Neural cell (in vitro differentiated cells): Measurements from ENCODE around the gene POLE3.

Experiments used
- EP300 ChIP-seq: fragments of 450-650 bp; conservative IDR thresholded peaks from 2 replicates; pipeline ENCODE4 v1.6.1; 2014; ENCODE audit warnings: antibody characterized with exemption, mild to moderate bottlenecking, moderate library complexity; ENCODE audit not compliant: poor library complexity, severe bottlenecking
- EZH2 ChIP-seq: fragments of 200-600, 300-800 bp; shearing (Covaris generic), sonication (generic); IDR thresholded peaks from 2 replicates; pipeline ENCODE4 v1.6.1; 2014; ENCODE audit warnings: antibody characterized with exemption, low read length, borderline replicate concordance, mild to moderate bottlenecking; ENCODE audit not compliant: insufficient read depth, poor library complexity, severe bottlenecking
- MXI1 ChIP-seq: fragments of 450-650 bp; conservative IDR thresholded peaks from 2 replicates; pipeline ENCODE4 v1.6.1; 2014; ENCODE audit warnings: antibody characterized with exemption, mild to moderate bottlenecking; ENCODE audit not compliant: poor library complexity, severe bottlenecking
- POLR2AphosphoS5 ChIP-seq: IDR thresholded peaks from 2 replicates; pipeline ENCODE4 v1.6.1; 2012
- RAD21 ChIP-seq: fragments of 450-650 bp; conservative IDR thresholded peaks from 2 replicates; pipeline ENCODE4 v1.6.1; 2014; ENCODE audit warnings: antibody characterized with exemption, mild to moderate bottlenecking, moderate library complexity
- SMC3 ChIP-seq: fragments of 450-650 bp; conservative IDR thresholded peaks from 2 replicates; pipeline ENCODE4 v1.6.1; 2014; ENCODE audit warnings: antibody characterized with exemption, mild to moderate bottlenecking, moderate library complexity; ENCODE audit not compliant: poor library complexity
- TF ChIP-seq, protein P1 (sequence below): fragments of 450-650 bp; IDR thresholded peaks from 2 replicates; pipeline ENCODE4 v1.5.1; 2014; ENCODE audit warnings: antibody characterized with exemption, mild to moderate bottlenecking, moderate library complexity; ENCODE audit not compliant: poor library complexity, severe bottlenecking
- TF ChIP-seq, protein P2 (sequence below): IDR thresholded peaks from 2 replicates; pipeline ENCODE4 v1.6.1; 2012; ENCODE audit warnings: borderline replicate concordance

DNA sequence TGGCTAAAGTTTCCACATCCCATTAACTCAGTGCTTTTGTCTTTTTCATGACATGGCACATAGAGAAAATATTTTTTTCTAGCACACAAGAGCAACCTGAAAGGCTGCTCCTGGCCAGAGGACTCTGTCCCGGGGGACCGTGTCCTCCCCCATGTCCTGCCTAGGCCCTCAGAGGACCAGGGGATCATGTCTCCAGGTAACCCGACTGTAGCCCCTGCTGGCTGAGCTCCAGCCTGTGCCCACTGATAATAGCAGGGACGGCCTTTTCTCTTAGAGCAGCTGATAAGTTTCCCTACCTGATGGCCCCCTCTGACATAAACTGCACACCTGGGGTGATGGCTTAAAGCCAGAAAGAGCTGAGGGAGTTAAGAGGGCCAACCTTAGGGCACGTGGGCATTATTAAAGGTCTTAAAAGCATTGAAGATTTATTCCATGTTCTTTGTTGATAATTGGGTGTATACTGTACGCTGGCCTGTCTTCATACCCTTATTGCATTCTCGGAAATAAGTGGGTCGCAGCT, 39.6 kb downstream of the POLE3 start:
- TF ChIP-seq, protein P1, sequence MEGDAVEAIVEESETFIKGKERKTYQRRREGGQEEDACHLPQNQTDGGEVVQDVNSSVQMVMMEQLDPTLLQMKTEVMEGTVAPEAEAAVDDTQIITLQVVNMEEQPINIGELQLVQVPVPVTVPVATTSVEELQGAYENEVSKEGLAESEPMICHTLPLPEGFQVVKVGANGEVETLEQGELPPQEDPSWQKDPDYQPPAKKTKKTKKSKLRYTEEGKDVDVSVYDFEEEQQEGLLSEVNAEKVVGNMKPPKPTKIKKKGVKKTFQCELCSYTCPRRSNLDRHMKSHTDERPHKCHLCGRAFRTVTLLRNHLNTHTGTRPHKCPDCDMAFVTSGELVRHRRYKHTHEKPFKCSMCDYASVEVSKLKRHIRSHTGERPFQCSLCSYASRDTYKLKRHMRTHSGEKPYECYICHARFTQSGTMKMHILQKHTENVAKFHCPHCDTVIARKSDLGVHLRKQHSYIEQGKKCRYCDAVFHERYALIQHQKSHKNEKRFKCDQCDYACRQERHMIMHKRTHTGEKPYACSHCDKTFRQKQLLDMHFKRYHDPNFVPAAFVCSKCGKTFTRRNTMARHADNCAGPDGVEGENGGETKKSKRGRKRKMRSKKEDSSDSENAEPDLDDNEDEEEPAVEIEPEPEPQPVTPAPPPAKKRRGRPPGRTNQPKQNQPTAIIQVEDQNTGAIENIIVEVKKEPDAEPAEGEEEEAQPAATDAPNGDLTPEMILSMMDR: no peak
- TF ChIP-seq EP300: no peak
- no peak for TF ChIP-seq EZH2
- TF ChIP-seq MXI1: no peak
- TF ChIP-seq, protein P2, sequence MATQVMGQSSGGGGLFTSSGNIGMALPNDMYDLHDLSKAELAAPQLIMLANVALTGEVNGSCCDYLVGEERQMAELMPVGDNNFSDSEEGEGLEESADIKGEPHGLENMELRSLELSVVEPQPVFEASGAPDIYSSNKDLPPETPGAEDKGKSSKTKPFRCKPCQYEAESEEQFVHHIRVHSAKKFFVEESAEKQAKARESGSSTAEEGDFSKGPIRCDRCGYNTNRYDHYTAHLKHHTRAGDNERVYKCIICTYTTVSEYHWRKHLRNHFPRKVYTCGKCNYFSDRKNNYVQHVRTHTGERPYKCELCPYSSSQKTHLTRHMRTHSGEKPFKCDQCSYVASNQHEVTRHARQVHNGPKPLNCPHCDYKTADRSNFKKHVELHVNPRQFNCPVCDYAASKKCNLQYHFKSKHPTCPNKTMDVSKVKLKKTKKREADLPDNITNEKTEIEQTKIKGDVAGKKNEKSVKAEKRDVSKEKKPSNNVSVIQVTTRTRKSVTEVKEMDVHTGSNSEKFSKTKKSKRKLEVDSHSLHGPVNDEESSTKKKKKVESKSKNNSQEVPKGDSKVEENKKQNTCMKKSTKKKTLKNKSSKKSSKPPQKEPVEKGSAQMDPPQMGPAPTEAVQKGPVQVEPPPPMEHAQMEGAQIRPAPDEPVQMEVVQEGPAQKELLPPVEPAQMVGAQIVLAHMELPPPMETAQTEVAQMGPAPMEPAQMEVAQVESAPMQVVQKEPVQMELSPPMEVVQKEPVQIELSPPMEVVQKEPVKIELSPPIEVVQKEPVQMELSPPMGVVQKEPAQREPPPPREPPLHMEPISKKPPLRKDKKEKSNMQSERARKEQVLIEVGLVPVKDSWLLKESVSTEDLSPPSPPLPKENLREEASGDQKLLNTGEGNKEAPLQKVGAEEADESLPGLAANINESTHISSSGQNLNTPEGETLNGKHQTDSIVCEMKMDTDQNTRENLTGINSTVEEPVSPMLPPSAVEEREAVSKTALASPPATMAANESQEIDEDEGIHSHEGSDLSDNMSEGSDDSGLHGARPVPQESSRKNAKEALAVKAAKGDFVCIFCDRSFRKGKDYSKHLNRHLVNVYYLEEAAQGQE: no peak
- TF ChIP-seq POLR2AphosphoS5: no peak
- TF ChIP-seq RAD21: no peak
- TF ChIP-seq SMC3: no peak
